ENCODE data around the gene TRMT10A.

- no peak for TF ChIP-seq CTCF (IDR thresholded peaks at IDR 0.05 in 4 of 5, conservative IDR thresholded peaks at IDR 0.05 in 1 of 5)
- no peak for TF ChIP-seq POLR2A (IDR thresholded peaks at IDR 0.05)
Measured at GRCh38 chr4:99540277-99540939, 23.4 kb downstream of the TRMT10A start.
